Measurements from ENCODE around the gene SCMH1. TPM values are rescaled to one million over a fixed set of nuclear protein-coding genes. Genes with fewer than 3 reads are reported as not detected.

Gene SCMH1
- total RNA-seq, 4 donors from 2014 or later, result 30.6 to 72.9 (median 36.3) TPM

GRCh38 chr1:41174170-41174569 is 67.9 kb downstream of the SCMH1 start:
- H3K27ac ChIP-seq, result no peak overlapping the region
- no peak overlapping the region for H3K4me3 ChIP-seq
- WGBS, 2 donors, result 68 to 78% methylated on average over 1 of the region's 1 CpG
- no peak for DNase-seq (ENCODE audit: low spot score in 2 of 2)
- TF ChIP-seq EP300 (IDR thresholded peaks at IDR 0.05) (no peak), CTCF (IDR thresholded peaks at IDR 0.05) (no peak)
- H3K9me3 ChIP-seq, result peaks cover 0 to 7% (median 3%) of the 10 kb centered on the region in 4 donors
- H3K36me3 ChIP-seq, result peaks cover 0 to 23% (median 0%) of the 10 kb centered on the region in 3 donors
- H3K4me1 ChIP-seq, result no peaks in the 10 kb centered on the region
- H3K27me3 ChIP-seq, result no peaks in the 10 kb centered on the region

GRCh38 chr1:41173651-41174050 is 68.5 kb downstream of the SCMH1 start:
- no peak overlapping the region for H3K27ac ChIP-seq
- TF ChIP-seq CTCF (IDR thresholded peaks at IDR 0.05) (no peak), POLR2A (IDR thresholded peaks at IDR 0.05) (no peak), EP300 (IDR thresholded peaks at IDR 0.05) (no peak)
- H3K4me1 ChIP-seq, result no peaks in the 10 kb centered on the region
- no peak overlapping the region for H3K4me3 ChIP-seq
- H3K9me3 ChIP-seq, result peaks cover 0 to 7% (median 3%) of the 10 kb centered on the region in 4 donors
- peaks cover 0 to 26% (median 0%) of the 10 kb centered on the region in 3 donors for H3K36me3 ChIP-seq
- no peaks in the 10 kb centered on the region for H3K27me3 ChIP-seq
- no peak for DNase-seq (ENCODE audit: low spot score in 2 of 2)

GRCh38 chr1:41171266-41171874 is 70.7 kb downstream of the SCMH1 start:
- WGBS, 2 donors, result 59 to 90% methylated on average over 1 of the region's 1 CpG
- no peak for DNase-seq (ENCODE audit: low spot score in 2 of 2)
- Histone ChIP-seq H3K9me3 (peaks cover 0 to 11% (median 4%) of the 10 kb centered on the region in 4 donors), H3K4me3 (no peak overlapping the region), H3K27me3 (no peaks in the 10 kb centered on the region), H3K27ac (no peak overlapping the region), H3K36me3 (peaks cover 0 to 12% (median 0%) of the 10 kb centered on the region in 3 donors), H3K4me1 (no peaks in the 10 kb centered on the region)
- TF ChIP-seq EP300 (IDR thresholded peaks at IDR 0.05), result no peak
- no peak for TF ChIP-seq POLR2A (IDR thresholded peaks at IDR 0.05)
- TF ChIP-seq CTCF (IDR thresholded peaks at IDR 0.05), result no peak

- peaks cover 0 to 8% (median 3%) of the 10 kb centered on the region in 4 donors for H3K9me3 ChIP-seq
- 90 to 93% methylated on average over 3 of the region's 3 CpGs for WGBS, 2 donors
- no peaks in the 10 kb centered on the region for H3K4me1 ChIP-seq
- DNase-seq (ENCODE audit: low spot score in 2 of 2), result no peak
- no peak overlapping the region for H3K27ac ChIP-seq
- TF ChIP-seq CTCF (IDR thresholded peaks at IDR 0.05) (no peak), EP300 (IDR thresholded peaks at IDR 0.05) (no peak), POLR2A (IDR thresholded peaks at IDR 0.05) (no peak)
- no peak overlapping the region for H3K4me3 ChIP-seq
- H3K27me3 ChIP-seq, result no peaks in the 10 kb centered on the region
- peaks cover 0 to 3% (median 0%) of the 10 kb centered on the region in 3 donors for H3K36me3 ChIP-seq
These were observed 72.3 kb downstream of the SCMH1 start for GRCh38 chr1:41169799-41170180.

- H3K27me3 ChIP-seq, result no peaks in the 10 kb centered on the region
- peaks cover 0 to 8% (median 3%) of the 10 kb centered on the region in 4 donors for H3K9me3 ChIP-seq
- peaks cover 0 to 3% (median 0%) of the 10 kb centered on the region in 3 donors for H3K36me3 ChIP-seq
- no peaks in the 10 kb centered on the region for H3K4me1 ChIP-seq
- H3K27ac ChIP-seq, result no peak overlapping the region
- DNase-seq (ENCODE audit: low spot score in 2 of 2), result no peak
- no peak overlapping the region for H3K4me3 ChIP-seq
- TF ChIP-seq POLR2A (IDR thresholded peaks at IDR 0.05), result no peak
- TF ChIP-seq EP300 (IDR thresholded peaks at IDR 0.05), result no peak
- no peak for TF ChIP-seq CTCF (IDR thresholded peaks at IDR 0.05)
- 97 to 98% methylated on average over 7 of the region's 7 CpGs for WGBS, 2 donors
These were observed 72.9 kb downstream of the SCMH1 start for GRCh38 chr1:41169066-41169798.

Data from tibial nerve (tissue), 4 donors.